ENCODE results near the gene MRPL14. TPM values are rescaled to one million over a fixed set of nuclear protein-coding genes. Genes with fewer than 3 reads are reported as not detected.

MRPL14 gene
- total and polyA plus RNA-seq, 12 donors, result 29.9 to 89.7 (median 41.4) TPM

GRCh38 chr6:44066394-44067172 is 60.7 kb downstream of the MRPL14 start:
- no peak for ATAC-seq
- H3K27ac ChIP-seq, result peak overlapping the region in 1 of 10 donors; percentile 53
- no peaks in the 10 kb centered on the region for H3K36me3 ChIP-seq
- no peaks in the 10 kb centered on the region for H3K27me3 ChIP-seq
- no peak for DNase-seq
- H3K4me3 ChIP-seq, result no peak overlapping the region
- H3K4me1 ChIP-seq, result peaks cover 19 to 62% (median 36%) of the 10 kb centered on the region in 9 donors
- intact Hi-C loops (cut with DNase I), result loop anchor here in 1 of 10 donors (10.0 kb wide), 1 partner anchor 222 kb away; no protein-coding TSS in a partner anchor
- 90% methylated on average over 6 of the region's 6 CpGs for WGBS, 2 donors
- no peaks in the 10 kb centered on the region for H3K9me3 ChIP-seq
- no peak for TF ChIP-seq CTCF (IDR thresholded peaks at IDR 0.05)

- no peak for TF ChIP-seq CTCF (IDR thresholded peaks at IDR 0.05)
- Histone ChIP-seq H3K27me3 (no peaks in the 10 kb centered on the region), H3K4me1 (peaks cover 21 to 66% (median 43%) of the 10 kb centered on the region in 9 donors), H3K36me3 (no peaks in the 10 kb centered on the region), H3K9me3 (no peaks in the 10 kb centered on the region), H3K27ac (peak overlapping the region in 7 of 10 donors; percentile 40 to 97 (median 79)), H3K4me3 (no peak overlapping the region)
- 84 to 85% methylated on average over 13 of the region's 13 CpGs for WGBS, 2 donors
- ATAC-seq, result no peak
- intact Hi-C loops (cut with DNase I), result loop anchor here in 1 of 10 donors (10.0 kb wide), 1 partner anchor 221 kb away; no protein-coding TSS in a partner anchor
- no peak for DNase-seq
Observed at GRCh38 chr6:44065443-44066140, 61.7 kb downstream of the MRPL14 start.

GRCh38 chr6:44064948-44065272 is 62.3 kb downstream of the MRPL14 start:
- intact Hi-C loops (cut with DNase I), result loop anchor here in 3 of 10 donors (5.0 to 10.0 kb wide), 3 partner anchors 58 to 220 kb away; no protein-coding TSS in a partner anchor
- WGBS, 2 donors, result 89 to 97% methylated on average over 3 of the region's 3 CpGs
- no peak overlapping the region for H3K4me3 ChIP-seq
- ATAC-seq (no peak), DNase-seq (no peak)
- peaks cover 0 to under 1% (median 0%) of the 10 kb centered on the region in 11 donors for H3K9me3 ChIP-seq
- peak overlapping the region in 8 of 10 donors; percentile 40 to 97 (median 75) for H3K27ac ChIP-seq
- peaks cover 21 to 73% (median 50%) of the 10 kb centered on the region in 9 donors for H3K4me1 ChIP-seq
- no peaks in the 10 kb centered on the region for H3K36me3 ChIP-seq
- TF ChIP-seq CTCF (IDR thresholded peaks at IDR 0.05), result no peak
- no peaks in the 10 kb centered on the region for H3K27me3 ChIP-seq

All from heart right ventricle (tissue), 16 donors.